HUDEP-2 (cell line): ENCODE results near the gene RAB41.
A peak's percentile ranks its signal among the peaks of the same experiment; 100 is the strongest.
"Not testable (repeated sequence)": the region's sequence is repeated elsewhere in the genome, so short reads cannot be mapped to it uniquely, and the experiment has no call there.

ENCODE experiments used
- DNase-seq, 76 experiments: peaks; one replicate each; lab custom pipeline; 2025; ENCODE audit not compliant: unreplicated experiment in 76 of 76; lab: John Stamatoyannopoulos, UW

RAB41 gene

DNA sequence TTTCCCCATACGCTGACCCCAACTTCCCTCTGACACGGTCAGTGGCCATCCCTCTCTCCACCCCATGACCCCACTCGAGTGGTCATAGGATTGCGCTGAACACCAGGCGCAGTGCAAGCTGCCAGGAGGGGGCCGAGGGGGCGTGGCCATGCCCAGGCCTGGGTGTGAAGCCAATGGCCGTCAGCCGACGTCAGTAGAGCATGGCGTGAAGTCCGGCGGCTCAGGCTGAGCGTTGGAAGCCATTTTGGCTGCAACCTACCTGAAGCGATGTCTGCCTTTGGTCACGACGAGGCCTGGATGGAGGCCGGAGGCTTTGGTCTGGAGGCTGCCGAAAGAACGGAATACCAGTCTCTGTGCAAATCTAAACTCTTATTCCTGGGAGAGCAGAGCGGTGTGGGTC is at the start of gene RAB41:
RAB41 (plus strand) TSS at position 222 of the 400 bp plus-strand sequence; CDS start at position 268, 46 bp downstream.
- no peak for DNase-seq

DNA sequence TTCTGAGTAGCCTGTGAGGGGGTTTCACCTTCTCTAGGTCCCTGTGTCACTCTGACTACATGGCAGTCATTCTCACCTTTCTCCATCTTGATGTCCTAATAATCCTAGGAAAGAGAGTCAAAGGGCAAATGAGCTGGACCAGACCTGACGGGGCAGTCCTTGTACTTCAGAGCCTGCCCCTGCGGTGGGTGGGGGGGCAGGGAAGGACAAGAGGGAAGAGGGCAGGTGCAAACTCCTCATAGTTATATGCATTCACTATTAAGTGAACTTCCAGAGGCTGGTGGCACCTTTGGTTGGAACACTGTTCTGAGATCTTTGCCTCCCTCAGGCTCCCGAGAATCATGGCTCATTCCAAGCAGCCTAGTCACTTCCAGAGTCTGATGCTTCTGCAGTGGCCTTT is 47.6 kb upstream of the RAB41 start, which contains the start of gene AWAT1:
AWAT1 (plus strand) TSS at position 301 of the 400 bp plus-strand sequence; CDS start at position 342, 41 bp downstream.
- DNase-seq, result no peak

DNA sequence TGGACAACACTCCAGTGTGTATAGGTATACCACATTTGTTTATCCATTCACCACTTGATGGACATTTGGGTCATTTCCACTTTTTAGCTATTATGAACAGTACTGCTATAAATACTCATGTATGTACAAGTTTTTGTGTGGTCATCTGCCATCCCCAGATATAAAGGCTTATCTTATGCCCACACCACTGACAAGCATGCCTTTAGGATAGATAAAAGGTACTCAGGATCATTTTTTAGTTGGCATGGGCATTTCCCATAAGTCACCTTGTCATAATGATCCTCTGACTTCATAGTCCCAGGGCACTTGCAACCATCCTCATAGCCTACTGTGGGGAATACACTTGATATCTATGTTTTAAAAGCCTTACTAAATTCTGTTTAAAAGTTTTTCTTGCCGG is 41.2 kb upstream of the RAB41 start:
- peak in 7 of 76 experiments; percentile 0 to 17 (median 1) for DNase-seq

DNA sequence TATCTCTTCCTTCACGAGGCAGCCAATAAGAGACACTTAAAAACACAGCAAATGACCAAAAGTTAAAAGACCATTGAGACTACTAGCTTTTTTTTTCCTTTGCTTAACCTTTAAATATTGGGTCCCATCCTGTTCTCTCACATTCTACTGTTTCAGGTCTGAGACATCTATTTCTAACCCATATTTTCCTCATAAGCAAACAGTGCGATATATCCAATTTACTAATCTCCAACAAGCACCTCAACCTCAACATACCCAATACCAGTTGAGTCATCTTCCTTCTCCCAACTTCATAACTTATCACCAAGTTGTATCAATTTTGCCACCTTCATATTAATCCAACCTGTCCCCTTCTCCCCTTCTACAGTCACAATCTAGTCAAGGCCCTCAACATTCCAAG is 40.5 kb upstream of the RAB41 start:
- no peak for DNase-seq

DNA sequence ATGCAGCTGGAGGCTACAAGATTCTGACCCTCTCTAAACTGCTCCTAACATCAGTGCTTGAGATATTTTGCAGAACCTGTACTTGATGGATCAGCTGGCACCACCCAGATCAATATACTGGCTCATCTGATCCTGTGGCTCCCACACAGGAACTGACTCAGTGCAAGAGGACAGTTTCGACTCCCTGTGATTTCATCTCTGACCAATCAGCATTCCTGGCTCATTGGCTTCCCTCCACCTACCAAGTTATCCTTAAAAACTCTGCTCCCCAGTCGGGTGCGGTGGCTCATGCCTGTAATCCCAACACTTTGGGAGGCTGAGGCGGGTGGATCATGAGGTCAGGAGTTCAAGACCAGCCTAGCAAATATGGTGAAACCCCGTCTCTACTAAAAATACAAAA is 38.4 kb upstream of the RAB41 start:
- DNase-seq, result not testable (repeated sequence)

DNA sequence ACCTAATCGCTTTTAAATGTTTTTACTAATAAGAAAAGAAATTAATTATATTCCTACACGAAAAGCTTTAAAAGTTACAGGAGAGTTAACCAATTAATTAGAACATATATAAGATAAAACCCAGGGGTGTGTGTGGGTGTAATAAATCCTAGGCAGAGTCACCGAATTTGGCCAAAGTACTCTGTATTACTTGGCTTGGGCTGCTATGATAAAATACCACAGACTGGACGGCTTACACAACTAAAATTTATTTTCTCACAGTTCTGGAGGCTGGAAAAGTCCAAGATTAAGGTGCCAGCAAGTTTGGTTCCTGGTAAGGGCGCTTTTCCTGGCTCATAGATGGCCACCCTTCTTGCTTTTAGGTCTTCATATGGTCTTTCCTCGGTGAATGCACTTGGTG is 37.1 kb upstream of the RAB41 start:
- DNase-seq, result no peak

DNA sequence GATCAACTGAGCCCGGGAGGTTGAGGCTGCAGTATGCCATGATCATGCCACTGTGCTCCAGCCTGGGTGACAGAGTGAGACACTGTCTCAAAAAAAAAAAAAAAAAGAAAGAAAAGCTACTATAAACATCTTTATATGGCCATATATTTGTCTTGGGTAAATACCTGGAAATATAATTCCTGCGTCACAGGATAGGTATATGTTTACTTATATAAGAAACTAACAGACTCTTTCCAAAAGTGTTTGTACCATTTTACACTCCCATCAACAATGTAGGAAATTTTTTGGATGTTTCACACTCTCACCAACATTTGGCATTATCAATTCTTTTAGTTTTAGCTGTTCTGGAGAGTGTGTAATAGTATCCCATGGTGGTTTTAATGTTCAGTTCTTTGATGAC is 34.7 kb upstream of the RAB41 start:
- no peak for DNase-seq

DNA sequence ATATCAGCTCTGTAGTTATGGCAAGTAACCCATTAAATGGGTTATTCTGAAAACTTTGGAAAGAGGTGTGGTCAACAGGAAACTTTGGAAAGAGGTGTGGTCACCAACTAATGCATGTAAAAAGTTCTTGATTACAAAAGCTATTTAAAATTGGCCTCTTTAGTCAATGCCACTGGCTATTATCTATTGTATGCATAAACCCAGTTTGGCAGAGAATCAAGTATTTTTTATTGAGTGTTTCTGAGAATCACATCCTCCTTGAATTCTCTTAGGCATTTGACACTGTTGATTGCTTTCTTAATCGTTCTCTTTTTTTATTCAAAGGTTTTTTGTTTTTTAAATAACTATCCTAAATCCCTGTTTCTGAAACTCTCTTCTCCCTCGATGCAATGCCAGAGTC is 29.5 kb upstream of the RAB41 start:
- DNase-seq, result peak in 3 of 76 experiments; percentile 0 to 22 (median 2)

DNA sequence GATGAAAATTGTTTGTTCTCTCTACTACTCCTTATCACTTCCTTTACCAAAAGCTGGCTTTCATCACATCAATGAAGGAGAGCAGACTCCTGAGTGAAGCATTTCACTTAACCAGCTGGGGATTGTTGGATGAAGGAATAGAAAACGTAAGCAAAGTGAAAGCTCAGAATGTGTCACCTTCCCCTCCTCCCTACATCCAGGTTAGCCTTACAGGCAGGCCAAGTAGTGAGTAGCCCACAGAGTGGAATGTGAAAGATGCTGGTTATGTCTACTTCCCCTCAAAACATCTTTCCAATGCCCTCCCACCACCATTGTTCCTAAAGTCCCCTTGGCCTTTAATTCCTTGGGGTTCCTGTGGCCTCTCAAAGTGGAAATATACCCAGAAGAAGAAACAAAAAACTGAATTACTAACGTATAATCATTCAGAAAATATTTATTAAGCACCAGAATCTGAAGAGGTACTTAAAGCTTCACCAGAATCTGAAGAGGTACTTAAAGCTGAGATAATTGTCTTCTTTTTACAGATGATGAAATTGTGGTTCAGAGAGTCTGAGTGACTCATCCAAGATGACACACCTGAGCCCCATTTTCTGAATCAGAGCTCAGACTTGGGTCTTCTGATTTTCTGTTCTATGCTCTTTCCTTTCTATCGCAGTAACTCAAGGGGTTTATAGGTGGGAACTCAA is 28.5 kb upstream of the RAB41 start:
- DNase-seq, result no peak

DNA sequence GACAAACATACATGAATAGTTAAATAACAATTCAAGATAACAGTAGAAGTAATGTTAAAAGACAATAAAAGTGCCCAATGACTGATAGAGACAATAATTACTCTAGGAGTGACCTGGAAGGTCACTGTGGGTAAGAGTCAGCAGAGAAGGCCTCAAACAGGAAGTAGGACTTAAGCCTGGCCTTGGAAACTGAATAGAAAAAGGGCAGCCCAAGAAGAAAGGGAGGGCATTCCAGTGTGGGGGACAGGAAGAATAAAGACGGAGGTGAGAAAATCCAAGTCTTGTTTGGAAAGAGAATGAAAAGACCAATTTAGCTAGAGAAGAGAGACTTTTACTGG is 27.9 kb upstream of the RAB41 start:
- DNase-seq, result no peak

DNA sequence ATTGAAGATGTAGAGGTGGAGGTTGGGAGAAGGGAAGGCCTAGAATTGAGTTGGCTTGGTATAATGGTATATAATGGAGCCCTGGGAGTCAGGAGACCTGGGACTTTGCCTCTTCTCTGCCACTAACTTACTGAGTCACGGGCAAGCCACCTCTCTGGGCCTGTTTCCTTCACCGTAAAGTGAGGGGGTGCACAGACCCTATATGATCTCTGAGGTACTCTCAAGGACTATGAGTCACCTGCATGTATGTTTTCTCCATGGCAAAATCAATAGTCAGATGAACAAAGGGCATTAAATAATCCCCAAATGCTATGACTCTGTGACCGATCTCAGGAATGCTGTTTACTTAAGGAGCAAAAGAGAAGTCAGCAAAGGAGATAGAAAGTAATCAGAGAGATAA is 27.1 kb upstream of the RAB41 start:
- DNase-seq, result no peak

DNA sequence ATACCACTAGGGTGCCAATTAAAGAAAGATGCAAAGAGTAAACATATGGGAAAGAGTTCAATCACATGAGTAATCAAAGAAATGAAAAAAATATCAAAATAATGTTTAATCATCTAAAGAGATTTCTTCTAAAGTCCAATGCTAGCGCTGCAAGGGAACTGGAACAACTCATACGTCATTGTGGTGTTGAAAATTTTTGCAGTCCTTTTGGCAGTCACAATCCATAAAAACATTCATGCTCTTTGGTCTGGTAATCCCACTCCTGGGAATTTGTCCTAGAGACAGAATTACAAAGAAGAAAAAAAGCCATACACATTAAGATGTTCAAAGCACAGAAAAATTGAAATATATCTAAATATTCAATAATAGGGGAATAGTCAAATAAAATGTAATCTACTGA is 26.5 kb upstream of the RAB41 start:
- no peak for DNase-seq

DNA sequence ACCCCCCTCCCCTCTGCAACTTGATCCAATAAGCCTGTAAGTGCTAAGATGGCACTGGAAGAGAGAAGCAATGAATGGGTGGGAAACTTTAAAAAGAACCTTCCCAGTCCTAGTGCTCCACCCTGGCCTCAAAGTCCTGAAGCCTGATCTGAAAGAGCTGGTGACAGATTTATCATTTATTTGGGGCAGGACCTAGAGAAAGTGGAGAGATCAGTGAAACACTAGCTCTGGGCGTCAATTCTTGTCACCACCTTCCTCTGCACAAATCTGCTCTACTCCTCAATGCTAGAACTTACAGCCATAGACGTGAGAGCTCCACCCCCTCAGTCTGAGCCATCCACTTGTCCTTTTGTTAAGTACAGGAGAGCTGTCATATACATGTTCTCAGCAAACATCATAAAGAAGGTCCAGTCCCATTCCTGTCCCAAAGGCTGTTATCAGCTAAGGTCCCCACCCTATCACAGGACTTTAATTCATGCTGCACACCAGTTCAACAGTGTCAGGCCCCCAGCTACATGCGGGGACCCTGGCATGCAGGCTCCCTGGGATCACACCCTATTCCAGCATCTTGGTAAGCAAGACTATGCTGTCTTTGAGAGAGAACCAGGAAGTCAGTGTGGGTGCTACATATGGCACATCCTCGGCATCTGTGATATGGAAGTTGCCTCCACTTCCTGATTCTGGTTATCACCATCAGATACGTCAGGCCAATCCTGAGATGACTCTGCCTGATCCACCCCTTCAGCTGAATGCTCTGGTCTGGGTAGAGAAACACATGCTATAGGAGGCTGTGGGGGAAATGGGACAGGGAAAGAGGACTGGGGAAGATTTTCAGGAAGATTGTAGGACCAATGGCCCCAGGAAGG is 24.3 kb upstream of the RAB41 start:
- DNase-seq, result no peak

DNA sequence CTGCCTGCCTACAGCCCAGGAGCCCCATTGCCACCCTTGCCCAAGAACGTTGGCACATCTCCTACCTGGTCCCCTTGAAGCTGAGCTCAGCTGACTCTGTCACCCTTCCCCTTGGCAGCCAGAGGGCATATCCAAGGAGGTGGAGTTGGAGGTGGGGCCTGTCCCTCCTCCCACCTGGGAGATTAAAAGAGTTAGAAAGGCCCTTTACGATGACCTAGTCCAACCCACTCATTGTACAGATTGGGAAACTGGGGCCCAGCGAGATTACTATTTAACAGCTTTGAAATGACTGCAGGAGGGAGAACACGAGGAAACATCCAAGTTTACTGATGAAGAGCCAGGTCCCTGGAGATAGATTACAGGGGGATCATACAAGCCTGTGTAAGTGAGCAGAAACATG is 21.9 kb upstream of the RAB41 start, which contains the start of gene P2RY4:
P2RY4 (minus strand) TSS at position 101 of the 400 bp plus-strand sequence. CDS start 580 bp downstream, outside the sequence.
- no peak for DNase-seq

DNA sequence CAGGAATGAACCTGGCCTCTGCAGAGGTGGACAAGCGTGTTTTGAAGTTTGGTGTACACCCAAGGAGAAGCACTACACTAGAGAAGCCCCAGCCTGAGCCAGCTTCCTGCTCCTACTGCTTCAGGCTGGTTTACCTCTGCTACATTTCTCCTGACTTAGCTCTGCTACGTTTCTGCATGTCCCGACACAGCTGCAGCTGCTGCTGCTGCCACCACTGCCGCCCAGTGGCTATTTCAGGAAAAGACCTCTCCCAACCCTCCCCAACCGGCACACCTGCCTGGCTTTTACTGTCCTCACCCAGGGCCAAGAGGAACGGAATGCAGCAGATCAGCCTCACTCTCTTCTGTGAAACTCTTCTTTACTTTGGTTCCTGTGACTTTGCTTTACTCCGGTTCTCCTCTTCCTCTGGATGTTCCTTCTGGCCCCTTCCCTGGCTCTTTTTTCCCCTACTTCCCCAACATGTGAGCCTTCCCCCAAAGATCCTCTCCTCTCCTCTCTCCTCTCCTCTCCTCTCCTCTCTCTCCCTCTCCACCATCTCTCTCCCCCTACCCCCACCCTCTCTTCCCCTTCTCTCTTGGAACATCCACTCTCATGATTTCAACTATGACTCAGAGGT is 18.9 kb upstream of the RAB41 start:
- peak in 46 of 76 experiments; percentile 0 to 48 (median 10) for DNase-seq

DNA sequence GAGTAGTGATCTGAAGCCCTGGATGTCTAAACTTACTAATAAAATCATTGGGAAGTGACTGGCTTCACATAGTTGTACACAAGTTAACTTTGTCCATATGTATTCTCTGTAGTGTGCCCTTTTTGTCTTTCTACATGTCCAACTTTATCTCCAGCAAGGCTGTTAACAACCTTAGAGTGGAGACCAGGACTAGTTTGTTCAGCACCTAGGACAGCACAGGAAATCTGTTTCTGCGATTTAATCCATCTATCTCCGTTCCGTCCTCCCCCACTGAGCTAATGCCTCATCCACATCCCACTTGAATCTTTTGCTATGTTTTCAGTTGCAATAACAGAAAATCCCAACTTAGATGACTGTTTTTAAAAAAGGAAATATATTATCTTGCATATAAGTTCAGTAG is 17.2 kb upstream of the RAB41 start:
- DNase-seq, result no peak

DNA sequence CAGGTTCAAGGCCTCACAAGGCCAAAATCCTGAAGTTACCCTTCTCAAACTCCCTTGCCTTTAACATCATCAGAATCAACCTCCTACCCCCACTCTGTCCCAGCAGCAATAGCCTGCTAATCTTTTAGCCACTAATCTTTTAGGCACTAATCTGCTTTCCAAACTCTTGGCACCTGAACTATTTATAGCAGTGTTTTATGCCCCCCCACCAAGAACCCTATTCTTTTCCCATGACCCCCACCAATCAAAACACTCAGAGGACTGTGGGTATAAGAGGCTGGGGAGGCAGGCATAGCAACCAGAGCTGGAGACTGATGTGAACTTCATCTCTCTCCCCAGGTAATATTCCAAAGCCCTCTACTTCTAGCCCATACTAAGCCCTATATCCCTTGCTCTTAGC is 13.9 kb upstream of the RAB41 start, which contains the start of gene ARR3:
ARR3 (plus strand) TSS at position 301 of the 400 bp plus-strand sequence. CDS start 1,052 bp downstream, outside the sequence.
- DNase-seq, result no peak

DNA sequence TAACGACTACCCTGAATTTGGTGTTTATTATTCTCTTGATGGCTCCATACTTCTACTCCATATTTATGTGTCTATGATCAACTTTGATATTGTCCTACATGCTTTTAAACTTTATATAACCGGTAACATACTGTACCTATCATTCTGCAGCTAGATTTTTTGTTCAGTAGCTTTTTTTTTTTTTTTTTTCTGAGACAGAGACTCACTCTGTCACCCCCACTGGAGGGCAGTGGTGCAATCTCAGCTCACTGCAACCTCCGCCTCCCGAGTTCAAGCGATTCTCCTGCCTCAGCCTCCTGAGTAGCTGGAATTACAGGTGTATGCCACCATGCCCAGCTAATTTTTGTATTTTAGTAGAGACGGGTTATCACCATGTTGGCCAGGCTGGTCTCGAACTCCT is 7.9 kb upstream of the RAB41 start:
- not testable (repeated sequence) for DNase-seq

DNA sequence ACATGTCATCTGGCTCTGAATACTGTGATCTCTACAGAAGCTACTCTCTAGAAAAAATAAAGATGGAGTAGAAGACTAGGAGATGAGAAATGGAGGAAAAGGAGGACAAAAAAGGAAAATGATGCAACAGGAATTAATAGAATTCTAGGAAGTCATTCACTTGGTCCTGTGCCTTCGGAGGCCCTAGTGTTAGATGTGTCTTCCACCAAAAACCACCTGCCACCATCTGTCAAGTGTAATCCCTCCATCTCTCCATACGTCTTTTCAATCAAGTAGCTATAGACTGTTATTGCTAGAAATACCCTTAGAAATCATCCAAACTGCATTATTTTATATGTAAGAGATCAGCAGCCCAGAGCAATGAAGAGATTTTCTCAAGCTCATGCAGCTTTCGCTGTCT is 2.9 kb upstream of the RAB41 start:
- no peak for DNase-seq

DNA sequence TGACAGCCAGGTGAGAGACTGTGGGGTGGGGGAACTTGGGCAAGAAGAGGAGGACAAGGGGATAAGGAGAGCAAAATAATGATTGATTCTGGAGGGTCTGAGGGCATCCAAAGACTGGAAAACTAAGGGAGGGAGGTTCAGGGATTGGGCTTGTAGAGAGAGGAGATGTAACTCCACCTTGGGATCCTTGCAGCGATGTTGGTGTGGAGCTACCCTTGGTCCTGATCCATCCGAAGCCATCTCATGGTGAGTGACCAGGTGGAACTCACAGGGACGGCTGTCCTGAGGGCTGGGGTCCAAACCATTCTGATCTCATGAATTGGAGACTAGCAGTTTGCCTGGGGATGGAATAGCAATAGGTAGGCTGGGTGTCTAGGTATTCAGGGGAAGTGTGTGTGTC is 1.4 kb upstream of the RAB41 start:
- DNase-seq, result no peak

DNA sequence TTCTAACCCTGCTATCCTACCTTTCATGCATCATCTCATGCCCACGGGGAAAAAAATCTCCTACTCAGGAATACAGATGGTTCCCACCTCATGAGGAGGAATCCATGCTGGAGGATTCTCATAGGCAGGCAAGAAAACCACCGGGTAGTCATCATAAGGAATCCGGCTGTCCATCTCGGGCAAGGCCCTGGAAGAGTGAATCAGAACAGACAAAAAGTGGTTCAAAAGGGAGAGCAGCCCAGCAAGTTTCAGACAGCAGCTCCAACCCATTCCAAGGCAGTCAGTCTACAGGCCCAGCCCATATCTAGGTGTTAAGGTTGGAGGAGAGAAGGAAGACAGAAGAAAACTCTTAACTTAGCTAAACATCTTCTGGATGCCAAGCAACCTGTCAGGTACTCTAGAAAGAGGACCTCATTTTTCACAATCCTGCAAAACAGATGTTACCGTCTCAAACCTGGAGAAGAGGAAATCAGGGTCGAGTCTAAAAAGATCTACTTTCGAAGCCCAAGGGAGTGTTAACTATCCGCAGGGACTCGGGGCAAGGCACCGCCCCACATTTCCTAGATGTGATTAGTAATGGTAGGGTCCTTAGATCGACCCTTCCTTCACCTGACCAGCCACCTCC is 7.3 kb downstream of the RAB41 start:
- DNase-seq, result no peak
